Measurements from ENCODE around the gene IGSF8. TPM values are rescaled to one million over a fixed set of nuclear protein-coding genes. Genes with fewer than 3 reads are reported as not detected.

IGSF8 gene
- total RNA-seq, 1 donor from 2014 or later, result 21.6 TPM

GRCh38 chr1:160061369-160062229 is 36.8 kb downstream of the IGSF8 start:
- TF ChIP-seq POLR2AphosphoS5 (IDR thresholded peaks at IDR 0.05; ENCODE audit: insufficient read depth in 1 of 2, low read depth in 1 of 2) (no peak), CTCF (IDR thresholded peaks at IDR 0.05) (no peak), POLR2A (IDR thresholded peaks at IDR 0.05) (no peak)
- no peak for DNase-seq (ENCODE audit: extremely low spot score in 2 of 2)
- no peak overlapping the region for H3K27ac ChIP-seq

GRCh38 chr1:160058087-160058486 is 40.3 kb downstream of the IGSF8 start:
- DNase-seq (ENCODE audit: extremely low spot score in 2 of 2), result no peak
- H3K4me1 ChIP-seq, result no peaks in the 10 kb centered on the region
- no peaks in the 10 kb centered on the region for H3K36me3 ChIP-seq
- TF ChIP-seq CTCF (IDR thresholded peaks at IDR 0.05) (no peak), POLR2AphosphoS5 (IDR thresholded peaks at IDR 0.05; ENCODE audit: insufficient read depth in 1 of 2, low read depth in 1 of 2) (no peak), POLR2A (IDR thresholded peaks at IDR 0.05) (no peak)
- intact Hi-C loops (cut with DNase I), result no loop called here
- H3K4me3 ChIP-seq, result no peak overlapping the region
- no peaks in the 10 kb centered on the region for H3K27me3 ChIP-seq
- H3K27ac ChIP-seq, result no peak overlapping the region
- H3K9me3 ChIP-seq, result no peaks in the 10 kb centered on the region

More at GRCh38 chr1:160061369-160062229, 36.8 kb downstream of the IGSF8 start:
- intact Hi-C loops (cut with DNase I), result no loop called here
- no peaks in the 10 kb centered on the region for H3K4me1 ChIP-seq
- H3K36me3 ChIP-seq, result no peaks in the 10 kb centered on the region
- no peaks in the 10 kb centered on the region for H3K27me3 ChIP-seq
- no peak overlapping the region for H3K4me3 ChIP-seq
- H3K9me3 ChIP-seq, result no peaks in the 10 kb centered on the region

- H3K9me3 ChIP-seq, result no peaks in the 10 kb centered on the region
- no peaks in the 10 kb centered on the region for H3K27me3 ChIP-seq
- no peaks in the 10 kb centered on the region for H3K36me3 ChIP-seq
- no peak for TF ChIP-seq POLR2A (IDR thresholded peaks at IDR 0.05)
- no peak for TF ChIP-seq CTCF (IDR thresholded peaks at IDR 0.05)
- no peak for TF ChIP-seq POLR2AphosphoS5 (IDR thresholded peaks at IDR 0.05; ENCODE audit: insufficient read depth in 1 of 2, low read depth in 1 of 2)
- no peak for DNase-seq (ENCODE audit: extremely low spot score in 2 of 2)
- H3K4me1 ChIP-seq, result no peaks in the 10 kb centered on the region
- intact Hi-C loops (cut with DNase I), result no loop called here
- no peak overlapping the region for H3K4me3 ChIP-seq
- no peak overlapping the region for H3K27ac ChIP-seq
Measured at GRCh38 chr1:160056648-160057169, 41.7 kb downstream of the IGSF8 start.

- Histone ChIP-seq H3K4me3 (no peak overlapping the region), H3K27ac (no peak overlapping the region), H3K9me3 (no peaks in the 10 kb centered on the region), H3K4me1 (no peaks in the 10 kb centered on the region), H3K36me3 (no peaks in the 10 kb centered on the region), H3K27me3 (no peaks in the 10 kb centered on the region)
- no peak for TF ChIP-seq POLR2AphosphoS5 (IDR thresholded peaks at IDR 0.05; ENCODE audit: insufficient read depth in 1 of 2, low read depth in 1 of 2)
- TF ChIP-seq CTCF (IDR thresholded peaks at IDR 0.05), result no peak
- no peak for TF ChIP-seq POLR2A (IDR thresholded peaks at IDR 0.05)
- intact Hi-C loops (cut with DNase I), result no loop called here
- no peak for DNase-seq (ENCODE audit: extremely low spot score in 2 of 2)
Measured at GRCh38 chr1:160053548-160054365, 44.7 kb downstream of the IGSF8 start.

Measured in vagina (tissue), 2 donors.